Measurements from ENCODE around the gene TMSB4X. TPM values are rescaled to one million over a fixed set of nuclear protein-coding genes. Genes with fewer than 3 reads are reported as not detected.
A peak's percentile ranks its signal among the peaks of the same experiment; 100 is the strongest.

The TMSB4X gene
- total RNA-seq, 1 donor from 2014 or later = 4,388 TPM

GRCh38 chrX:12974305-12974795 is 560 bp upstream of the TMSB4X start:
- H3K27ac Mint-ChIP-seq (ENCODE audit: unreplicated experiment) = peak overlapping the region; percentile 99
- no peak overlapping the region for H2AFZ ChIP-seq (ENCODE audit: low read depth, low read length)
- peak overlapping the region; percentile 100 for H3K9ac ChIP-seq (ENCODE audit: low read length)
- TF ChIP-seq EZH2 (IDR thresholded peaks at IDR 0.05; ENCODE audit: insufficient read depth, low read length) (no peak), CTCF (IDR thresholded peaks at IDR 0.05; ENCODE audit: insufficient read depth, low read depth, low read length) (no peak)
- peaks cover 13% of the 10 kb centered on the region for H4K20me1 ChIP-seq (ENCODE audit: insufficient read depth, low read length)
- peaks cover 4% of the 10 kb centered on the region for H3K36me3 ChIP-seq (ENCODE audit: insufficient read depth, low read length)
- H3K9me3 Mint-ChIP-seq (ENCODE audit: unreplicated experiment) = no peaks in the 10 kb centered on the region
- peak; percentile 67 for FAIRE-seq
- peak overlapping the region; percentile 90 for H3K4me3 ChIP-seq (ENCODE audit: insufficient read depth, low read depth, low read length)
- H3K79me2 ChIP-seq (ENCODE audit: insufficient read depth, low read length) = peaks cover 43% of the 10 kb centered on the region
- peak overlapping the region; percentile 94 for H3K27ac ChIP-seq (ENCODE audit: low read depth, low read length)
- peak overlapping the region; percentile 93 for H3K4me3 Mint-ChIP-seq (ENCODE audit: unreplicated experiment)
- H3K4me1 ChIP-seq (ENCODE audit: insufficient read depth, low read length) = peaks cover 35% of the 10 kb centered on the region
- peaks cover 11% of the 10 kb centered on the region for H3K36me3 Mint-ChIP-seq (ENCODE audit: low read depth, unreplicated experiment)
- no peaks in the 10 kb centered on the region for H3K9me3 ChIP-seq (ENCODE audit: insufficient read depth, low read depth, low read length)
- H3K4me1 Mint-ChIP-seq (ENCODE audit: low read depth, unreplicated experiment) = peaks cover 5% of the 10 kb centered on the region
- DNase-seq (ENCODE audit: low read depth) = peak; percentile 57
- no peaks in the 10 kb centered on the region for H3K27me3 ChIP-seq (ENCODE audit: insufficient read depth, low read length)
- H3K27me3 Mint-ChIP-seq (ENCODE audit: low read depth, unreplicated experiment) = no peaks in the 10 kb centered on the region
- peak overlapping the region; percentile 95 for H3K4me2 ChIP-seq (ENCODE audit: low read length)

GRCh38 chrX:12975670-12975965 is 708 bp downstream of the TMSB4X start:
- FAIRE-seq = no peak
- peaks cover 4% of the 10 kb centered on the region for H3K4me1 Mint-ChIP-seq (ENCODE audit: low read depth, unreplicated experiment)

More at GRCh38 chrX:12975670-12975965, 708 bp downstream of the TMSB4X start:
- Mint-ChIP-seq H3K27ac (ENCODE audit: unreplicated experiment) (peak overlapping the region; percentile 99), H3K36me3 (ENCODE audit: low read depth, unreplicated experiment) (peaks cover 11% of the 10 kb centered on the region), H3K27me3 (ENCODE audit: low read depth, unreplicated experiment) (no peaks in the 10 kb centered on the region), H3K4me3 (ENCODE audit: unreplicated experiment) (peak overlapping the region; percentile 93), H3K9me3 (ENCODE audit: unreplicated experiment) (no peaks in the 10 kb centered on the region)
- no peak for DNase-seq (ENCODE audit: low read depth)
- peaks cover 32% of the 10 kb centered on the region for H3K4me1 ChIP-seq (ENCODE audit: insufficient read depth, low read length)
- H3K27me3 ChIP-seq (ENCODE audit: insufficient read depth, low read length) = no peaks in the 10 kb centered on the region
- peaks cover 4% of the 10 kb centered on the region for H3K36me3 ChIP-seq (ENCODE audit: insufficient read depth, low read length)
- no peaks in the 10 kb centered on the region for H3K9me3 ChIP-seq (ENCODE audit: insufficient read depth, low read depth, low read length)
- TF ChIP-seq EZH2 (IDR thresholded peaks at IDR 0.05; ENCODE audit: insufficient read depth, low read length) = no peak
- no peak for TF ChIP-seq CTCF (IDR thresholded peaks at IDR 0.05; ENCODE audit: insufficient read depth, low read depth, low read length)
- H3K4me2 ChIP-seq (ENCODE audit: low read length) = peak overlapping the region; percentile 95
- peaks cover 13% of the 10 kb centered on the region for H4K20me1 ChIP-seq (ENCODE audit: insufficient read depth, low read length)
- H3K79me2 ChIP-seq (ENCODE audit: insufficient read depth, low read length) = peaks cover 43% of the 10 kb centered on the region
- peak overlapping the region; percentile 90 for H3K4me3 ChIP-seq (ENCODE audit: insufficient read depth, low read depth, low read length)
- H2AFZ ChIP-seq (ENCODE audit: low read depth, low read length) = no peak overlapping the region
- H3K27ac ChIP-seq (ENCODE audit: low read depth, low read length) = peak overlapping the region; percentile 94
- peak overlapping the region; percentile 100 for H3K9ac ChIP-seq (ENCODE audit: low read length)

Data from astrocyte (in vitro differentiated cells and primary cell).